NCI-H2107 treated with DMSO at 0.1 percent for 48 hours (cell line): ENCODE measurements around the gene MTG2.

Experiments used
- DNase-seq: peaks from one replicate; lab custom pipeline; 2025; ENCODE audit not compliant: unreplicated experiment; lab: John Stamatoyannopoulos, UW

Gene MTG2

GRCh38 chr20:62202676-62203377 is 20.0 kb downstream of the MTG2 start:
- DNase-seq = no peak

- peak; percentile 45 for DNase-seq
These were observed 20.7 kb downstream of the MTG2 start for GRCh38 chr20:62203378-62204030.

- DNase-seq = no peak
These were observed 23.0 kb downstream of the MTG2 start for GRCh38 chr20:62205618-62206387.

- DNase-seq = no peak
These were observed 23.6 kb downstream of the MTG2 start for GRCh38 chr20:62206388-62206775.

GRCh38 chr20:62208061-62208794 is 25.4 kb downstream of the MTG2 start:
- DNase-seq = no peak

- no peak for DNase-seq
These were observed 26.2 kb downstream of the MTG2 start for GRCh38 chr20:62208795-62209755.

GRCh38 chr20:62209850-62210495 is 27.1 kb downstream of the MTG2 start:
- no peak for DNase-seq

GRCh38 chr20:62210496-62210855 is 27.6 kb downstream of the MTG2 start:
- peak; percentile 59 for DNase-seq

- DNase-seq = no peak
These were observed 28.4 kb downstream of the MTG2 start for GRCh38 chr20:62211216-62211615.

- DNase-seq = no peak
These were observed 29.0 kb downstream of the MTG2 start for GRCh38 chr20:62211769-62212288.

GRCh38 chr20:62212299-62212698 is 29.5 kb downstream of the MTG2 start:
- no peak for DNase-seq

GRCh38 chr20:62214067-62214466 is 31.2 kb downstream of the MTG2 start:
- DNase-seq = peak; percentile 46

GRCh38 chr20:62215020-62215990 is 32.5 kb downstream of the MTG2 start:
- DNase-seq = no peak

- DNase-seq = no peak
These were observed 33.3 kb downstream of the MTG2 start for GRCh38 chr20:62215991-62216635.

GRCh38 chr20:62216636-62217566 is 34.1 kb downstream of the MTG2 start:
- no peak for DNase-seq

GRCh38 chr20:62217913-62218773 is 35.3 kb downstream of the MTG2 start:
- no peak for DNase-seq
